ENCODE measurements around the gene MACO1.

The MACO1 gene

DNA sequence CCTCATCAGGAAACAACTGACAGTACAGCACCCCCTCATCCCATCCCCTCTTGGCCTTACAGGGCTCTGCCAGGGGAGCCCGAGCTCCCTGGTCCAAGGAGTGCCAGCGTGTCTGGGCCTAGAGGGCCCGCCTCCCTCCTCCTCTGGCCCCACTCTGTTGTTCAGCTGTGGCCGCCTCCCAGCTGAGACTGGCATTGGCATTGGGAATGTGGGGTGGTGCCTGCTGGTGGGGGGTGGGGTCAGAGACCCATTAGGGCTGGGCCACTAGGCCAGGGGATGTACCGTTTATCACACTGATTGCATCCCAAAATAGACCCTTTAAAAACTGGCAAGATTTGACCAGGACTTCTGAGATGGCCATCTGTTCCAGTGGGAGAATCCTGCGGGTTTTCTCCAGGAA, 114.1 kb downstream of the MACO1 start:
- peak; percentile 44 for DNase-seq

GRCh38 chr1:25545767-25546166, 115.1 kb downstream of the MACO1 start:
- no peak for DNase-seq

DNA sequence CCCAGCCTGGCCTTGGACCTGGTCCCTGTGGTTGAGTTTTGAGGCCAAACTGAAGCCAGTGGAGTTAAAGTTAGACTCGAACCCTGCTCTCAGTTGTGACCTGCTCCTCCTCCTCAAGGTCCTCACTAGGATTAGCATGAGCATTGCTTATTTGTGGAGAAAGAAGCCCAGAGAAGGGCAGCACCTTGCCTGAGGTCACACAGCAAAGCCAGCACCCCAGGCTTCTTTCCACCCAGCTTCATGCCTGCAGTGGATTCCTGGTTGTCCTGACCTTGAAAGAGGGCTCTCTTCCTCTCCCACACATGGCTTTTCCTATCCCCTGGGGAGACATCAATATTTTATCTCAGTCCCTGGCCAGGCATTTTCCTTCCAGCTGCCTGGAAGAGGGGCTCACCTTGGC, 115.5 kb downstream of the MACO1 start:
- DNase-seq, result no peak

DNA sequence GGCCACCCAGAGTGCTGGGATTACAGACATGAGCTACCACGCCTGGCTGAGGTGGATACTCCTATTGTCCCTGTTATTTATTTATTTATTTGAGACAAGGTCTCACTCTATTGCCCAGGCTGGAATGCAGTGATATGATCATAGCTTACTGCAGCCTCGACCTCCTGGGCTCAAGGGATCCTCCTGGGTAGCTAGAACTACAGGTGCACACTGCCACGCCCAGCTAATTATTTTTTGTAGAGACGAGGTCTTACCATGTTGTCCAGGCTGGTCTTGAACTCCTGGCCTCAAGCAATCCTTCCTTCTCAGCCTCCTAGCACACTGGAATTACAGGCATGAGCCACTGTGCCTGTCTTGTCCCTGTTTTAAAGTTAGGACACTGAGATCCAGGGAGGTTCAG, 117.9 kb downstream of the MACO1 start:
- no peak for DNase-seq

DNA sequence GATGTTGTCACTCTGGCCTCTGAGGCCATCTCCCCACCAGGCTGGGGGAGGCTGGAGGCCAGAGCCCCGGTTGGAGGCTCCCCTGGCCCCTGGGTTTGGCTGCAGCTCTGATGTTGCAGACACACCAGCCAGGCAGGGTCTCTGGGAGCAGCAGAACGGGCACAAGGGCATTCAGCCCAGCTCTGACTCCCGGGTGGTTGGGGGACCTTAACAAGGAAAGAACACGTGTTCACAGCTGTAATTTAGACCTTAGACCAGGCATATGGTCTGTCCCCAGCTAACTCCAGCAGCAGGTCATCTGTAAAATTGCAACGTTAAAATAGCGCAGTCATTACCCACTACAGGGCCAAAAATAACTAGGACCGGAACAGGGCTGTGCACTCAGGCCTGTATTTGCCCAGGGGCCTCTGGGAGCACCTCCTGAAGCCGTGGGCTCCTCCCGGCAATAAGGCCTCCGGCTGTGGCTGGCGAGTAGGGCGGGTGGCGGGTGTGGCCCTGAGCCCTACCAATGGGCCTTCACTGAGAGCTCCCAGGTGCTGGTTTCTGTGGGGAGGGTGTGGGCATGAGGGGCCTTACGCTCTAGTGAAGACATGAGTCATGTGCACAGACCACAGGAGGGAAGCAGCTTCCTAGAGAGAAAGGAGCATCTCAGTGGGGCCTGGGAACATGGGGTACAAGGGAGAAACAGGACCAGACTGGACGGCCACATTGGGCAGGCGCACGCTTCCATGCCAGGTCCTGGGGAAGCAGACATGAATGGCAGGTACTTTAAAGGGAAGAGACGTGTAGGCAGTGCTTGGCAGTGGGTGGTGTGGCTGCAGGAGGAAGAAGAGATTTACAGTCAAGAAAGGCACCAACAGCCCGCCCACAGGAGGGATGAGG, 118.8 kb downstream of the MACO1 start:
- DNase-seq, result no peak

Measured in midbrain (tissue), 1 donor.